Transverse colon (tissue), 3 donors: ENCODE results near the gene CHN1.

Experiments used
- EP300 ChIP-seq: sonication (generic); formaldehyde crosslinking; IDR thresholded peaks from one replicate; pipeline ENCODE4 v1.6.1; 2017; ENCODE audit warnings: antibody characterized with exemption, low read depth
- POLR2A ChIP-seq: fragments of 450-650 bp; IDR thresholded peaks from one replicate; pipeline ENCODE4 v1.6.1; 2016; ENCODE audit warnings: antibody characterized with exemption, mild to moderate bottlenecking, moderate library complexity
- TF ChIP-seq, protein P1 (sequence below), 5 experiments: fragments of 200-600 bp in 3 of 5; fragments of 450-650 bp in 2 of 5; sonication (generic) in 3 of 5; IDR thresholded peaks; 1 replicate in 2 of 5; 2 replicates in 3 of 5; pipeline ENCODE4 v1.5.1; 2016 to 2017; ENCODE audit warnings: antibody characterized with exemption in 5 of 5, inconsistent platforms in 3 of 5, mild to moderate bottlenecking in 2 of 5, moderate library complexity in 1 of 5

- TF ChIP-seq, protein P1, sequence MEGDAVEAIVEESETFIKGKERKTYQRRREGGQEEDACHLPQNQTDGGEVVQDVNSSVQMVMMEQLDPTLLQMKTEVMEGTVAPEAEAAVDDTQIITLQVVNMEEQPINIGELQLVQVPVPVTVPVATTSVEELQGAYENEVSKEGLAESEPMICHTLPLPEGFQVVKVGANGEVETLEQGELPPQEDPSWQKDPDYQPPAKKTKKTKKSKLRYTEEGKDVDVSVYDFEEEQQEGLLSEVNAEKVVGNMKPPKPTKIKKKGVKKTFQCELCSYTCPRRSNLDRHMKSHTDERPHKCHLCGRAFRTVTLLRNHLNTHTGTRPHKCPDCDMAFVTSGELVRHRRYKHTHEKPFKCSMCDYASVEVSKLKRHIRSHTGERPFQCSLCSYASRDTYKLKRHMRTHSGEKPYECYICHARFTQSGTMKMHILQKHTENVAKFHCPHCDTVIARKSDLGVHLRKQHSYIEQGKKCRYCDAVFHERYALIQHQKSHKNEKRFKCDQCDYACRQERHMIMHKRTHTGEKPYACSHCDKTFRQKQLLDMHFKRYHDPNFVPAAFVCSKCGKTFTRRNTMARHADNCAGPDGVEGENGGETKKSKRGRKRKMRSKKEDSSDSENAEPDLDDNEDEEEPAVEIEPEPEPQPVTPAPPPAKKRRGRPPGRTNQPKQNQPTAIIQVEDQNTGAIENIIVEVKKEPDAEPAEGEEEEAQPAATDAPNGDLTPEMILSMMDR (IDR thresholded peaks at IDR 0.05), result no peak
- TF ChIP-seq POLR2A, result no peak
- no peak for TF ChIP-seq EP300
Measured at GRCh38 chr2:174833737-174834136, 171.4 kb downstream of the CHN1 start.
